Epithelial cell of esophagus (primary cell): ENCODE results near the gene ADAMTS12.
"Not testable (repeated sequence)": the region's sequence is repeated elsewhere in the genome, so short reads cannot be mapped to it uniquely, and the experiment has no call there.

Experiments used
- DNase-seq: peaks from one replicate; pipeline ENCODE4 v3.0.0; 2010; ENCODE audit warnings: low read depth
- H3K4me3 ChIP-seq: 2 replicates; pipeline ENCODE4 v1.5.1; 2011; ENCODE audit warnings: mild to moderate bottlenecking, low read length, control low read depth
- TF ChIP-seq, protein P1 (sequence below): IDR thresholded peaks from 2 replicates; pipeline ENCODE4 v1.5.1; 2011; ENCODE audit warnings: low read depth, mild to moderate bottlenecking, low read length, control low read depth, inconsistent platforms; ENCODE audit not compliant: insufficient read depth; ENCODE audit errors: missing control alignments

The ADAMTS12 gene

GRCh38 chr5:33563530-33563929 is 328.3 kb downstream of the ADAMTS12 start:
- no peak for DNase-seq
- H3K4me3 ChIP-seq = no peak overlapping the region
- TF ChIP-seq, protein P1, sequence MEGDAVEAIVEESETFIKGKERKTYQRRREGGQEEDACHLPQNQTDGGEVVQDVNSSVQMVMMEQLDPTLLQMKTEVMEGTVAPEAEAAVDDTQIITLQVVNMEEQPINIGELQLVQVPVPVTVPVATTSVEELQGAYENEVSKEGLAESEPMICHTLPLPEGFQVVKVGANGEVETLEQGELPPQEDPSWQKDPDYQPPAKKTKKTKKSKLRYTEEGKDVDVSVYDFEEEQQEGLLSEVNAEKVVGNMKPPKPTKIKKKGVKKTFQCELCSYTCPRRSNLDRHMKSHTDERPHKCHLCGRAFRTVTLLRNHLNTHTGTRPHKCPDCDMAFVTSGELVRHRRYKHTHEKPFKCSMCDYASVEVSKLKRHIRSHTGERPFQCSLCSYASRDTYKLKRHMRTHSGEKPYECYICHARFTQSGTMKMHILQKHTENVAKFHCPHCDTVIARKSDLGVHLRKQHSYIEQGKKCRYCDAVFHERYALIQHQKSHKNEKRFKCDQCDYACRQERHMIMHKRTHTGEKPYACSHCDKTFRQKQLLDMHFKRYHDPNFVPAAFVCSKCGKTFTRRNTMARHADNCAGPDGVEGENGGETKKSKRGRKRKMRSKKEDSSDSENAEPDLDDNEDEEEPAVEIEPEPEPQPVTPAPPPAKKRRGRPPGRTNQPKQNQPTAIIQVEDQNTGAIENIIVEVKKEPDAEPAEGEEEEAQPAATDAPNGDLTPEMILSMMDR = no peak

DNA sequence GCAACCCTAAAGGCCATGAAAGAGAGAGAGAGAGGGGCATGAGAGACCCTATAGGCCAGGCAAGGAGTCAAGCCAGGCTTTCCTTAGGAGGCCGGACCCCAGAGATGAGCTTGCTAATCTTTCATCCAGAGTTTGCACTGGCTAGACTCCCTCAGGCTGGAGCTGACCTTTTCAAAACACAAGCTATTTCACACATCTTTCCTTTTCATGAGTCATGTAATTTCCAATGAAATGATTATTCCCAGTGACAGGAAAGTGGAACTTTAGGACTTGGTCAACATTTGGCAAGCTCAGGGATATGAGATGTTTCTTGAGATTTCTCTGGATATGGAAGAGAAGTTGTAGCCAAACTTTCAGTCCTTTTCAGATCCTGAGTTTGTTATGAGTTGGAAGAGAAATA is 333.3 kb downstream of the ADAMTS12 start:
- no peak for DNase-seq
- H3K4me3 ChIP-seq = no peak overlapping the region
- TF ChIP-seq, protein P1 = no peak

GRCh38 chr5:33557605-33558004 is 334.2 kb downstream of the ADAMTS12 start:
- TF ChIP-seq, protein P1 = no peak
- no peak for DNase-seq
- H3K4me3 ChIP-seq = no peak overlapping the region

DNA sequence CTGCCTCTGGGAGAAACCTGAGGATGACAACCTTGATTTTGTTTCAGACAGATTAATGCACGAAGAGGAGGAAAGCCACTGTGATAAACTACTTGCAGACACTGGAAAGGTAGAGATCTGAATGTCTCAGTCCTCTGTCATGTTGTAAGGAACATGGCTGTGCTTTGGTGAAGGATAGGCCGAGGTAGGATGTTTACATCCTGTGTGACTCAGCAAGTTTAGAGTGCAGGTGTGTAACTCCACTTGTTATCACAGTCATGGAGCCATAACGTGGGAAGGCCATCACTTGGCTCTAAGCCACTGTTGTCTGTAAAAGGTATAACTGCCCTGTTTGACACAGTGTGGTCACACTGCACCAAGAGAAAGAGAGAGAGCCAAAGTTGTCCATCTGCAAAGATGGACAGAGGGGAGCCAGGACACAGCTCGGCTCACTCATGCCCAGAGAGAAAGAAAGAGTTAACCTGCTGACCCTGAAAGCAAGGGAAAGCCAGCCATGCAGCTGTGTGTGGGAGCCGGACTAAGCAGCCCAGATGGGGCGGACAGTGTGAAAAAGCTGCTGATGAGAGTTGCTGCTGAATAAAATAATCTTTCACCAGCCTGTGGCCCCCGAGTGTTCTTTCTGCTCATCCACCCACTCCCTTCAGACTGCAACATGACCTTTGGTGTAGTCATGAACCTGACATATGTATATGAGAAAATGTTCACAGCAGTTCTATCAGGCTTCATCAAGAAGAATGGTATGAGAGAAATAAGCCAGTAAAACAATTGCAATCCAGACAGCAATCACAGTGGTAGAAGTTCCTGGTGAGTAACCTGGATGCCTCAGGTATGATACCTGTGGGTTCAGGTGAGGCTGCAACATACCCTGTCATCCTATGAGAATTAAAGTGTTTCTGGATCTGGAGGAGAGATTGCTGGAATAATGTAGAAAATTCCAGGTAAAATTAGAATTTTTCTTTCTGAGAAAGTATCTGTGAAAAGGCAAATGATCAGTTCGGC is 335.2 kb downstream of the ADAMTS12 start:
- no peak overlapping the region for H3K4me3 ChIP-seq
- peak; percentile 37 for DNase-seq
- TF ChIP-seq, protein P1 = no peak

DNA sequence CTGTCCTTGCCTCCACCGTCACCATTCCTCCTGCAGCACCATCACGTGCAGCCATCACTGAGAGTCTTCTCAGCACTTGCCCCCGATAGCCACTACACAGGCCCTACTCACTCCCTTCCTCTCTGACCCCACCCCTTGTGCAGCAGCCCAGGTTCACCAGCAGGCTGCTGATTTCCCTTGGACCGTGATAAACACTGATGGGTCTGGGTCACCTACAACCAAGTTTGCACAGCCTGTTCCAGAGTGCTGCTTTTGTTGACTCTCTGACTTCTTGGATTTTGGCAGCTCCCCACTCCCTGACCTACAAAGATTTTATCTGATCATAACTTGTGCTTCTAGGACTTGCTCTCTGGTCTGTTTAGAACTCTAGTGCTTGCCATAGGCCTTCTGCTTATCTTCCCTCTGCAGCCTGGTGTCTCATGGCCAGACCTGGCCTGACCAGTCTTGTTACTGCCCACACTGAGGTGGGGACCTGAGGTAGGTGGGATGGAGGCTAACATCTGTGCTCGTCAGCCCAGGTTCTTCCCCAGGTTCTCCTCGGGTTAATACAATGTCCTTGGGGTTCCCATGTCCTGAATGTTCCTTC is 341.7 kb downstream of the ADAMTS12 start:
- TF ChIP-seq, protein P1 = no peak
- DNase-seq = no peak

GRCh38 chr5:33539790-33540189 is 352.0 kb downstream of the ADAMTS12 start:
- DNase-seq, H3K4me3 ChIP-seq: not testable (repeated sequence)

More for the DNA sequence above, 341.7 kb downstream of the ADAMTS12 start:
- no peak overlapping the region for H3K4me3 ChIP-seq

DNA sequence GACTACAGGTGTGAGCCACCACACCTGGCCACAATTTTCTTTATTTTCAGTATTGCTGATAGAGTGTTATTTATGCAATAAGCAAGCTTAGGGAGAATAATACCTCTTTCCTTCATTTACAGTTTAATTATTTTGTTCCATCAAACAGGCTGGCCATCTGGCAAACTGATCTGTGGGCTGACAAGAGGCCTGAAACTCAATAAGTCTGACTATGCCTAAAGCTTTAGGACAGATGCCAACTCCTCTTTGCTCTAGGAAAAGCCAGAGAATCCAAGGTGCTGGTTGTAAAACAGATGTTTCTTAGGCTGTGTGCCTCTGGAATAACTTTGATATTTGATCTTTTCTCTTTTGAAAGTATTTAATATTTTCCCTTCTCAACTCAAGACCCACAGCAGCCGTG is 352.6 kb downstream of the ADAMTS12 start:
- no peak overlapping the region for H3K4me3 ChIP-seq
- DNase-seq = no peak
- TF ChIP-seq, protein P1 = no peak
